ENCODE results near the gene DDC. TPM values are rescaled to one million over a fixed set of nuclear protein-coding genes. Genes with fewer than 3 reads are reported as not detected.

Gene DDC
- total RNA-seq, 1 experiment from 2014 or later, result not detected

GRCh38 chr7:50449881-50450589, 115.2 kb downstream of the DDC start, which contains the start of gene FIGNL1:
TSS of gene FIGNL1 (minus strand) at chr7:50450350. CDS start at chr7:50447287, 3,063 bp downstream.
- ChIA-PET CTCF (interaction anchor here (1.3 kb wide), 1 partner anchor 711 kb away, joined by 3 read pairs; no protein-coding TSS in a partner anchor), POLR2A (no interaction called here), RAD21 (ENCODE audit: low non-redundant PET in 1 of 2, low total read pairs in 2 of 2, uncharacterized antibody in 2 of 2, unreplicated experiment in 2 of 2) (interaction anchor here in 1 of 2 experiments (0.6 kb wide), 1 partner anchor 311 kb away, joined by 3 read pairs; no protein-coding TSS in a partner anchor)
- Histone ChIP-seq H3K4me3 (replicated peaks in 1 of 2; ENCODE audit: low read depth in 1 of 2, low read length in 2 of 2) (peak within 1 kb of the TSS; percentile 74 to 75), H3K27me3 (ENCODE audit: insufficient read depth, low read length) (peaks cover 7% of the 10 kb centered on the region; the same call in 1 of the 2 replicates), H3K79me2 (ENCODE audit: insufficient read depth, low read length) (no peaks in the 10 kb centered on the region), H3K4me2 (ENCODE audit: low read length) (peak within 1 kb of the TSS; percentile 94), H2AFZ (ENCODE audit: low read depth, low read length, poor library complexity, severe bottlenecking) (peak within 1 kb of the TSS; percentile 87), H4K20me1 (ENCODE audit: insufficient read depth) (peaks cover 17% of the 10 kb centered on the region; the same call in 1 of the 2 replicates), H3K36me3 (ENCODE audit: control insufficient read depth in 1 of 2, insufficient read depth in 2 of 2, low read length in 2 of 2) (peaks cover 0 to 13% of the 10 kb centered on the region in 2 experiments; a peak in 2 of 4 replicates), H3K9me3 (ENCODE audit: control insufficient read depth in 1 of 2, insufficient read depth in 1 of 2, low read depth in 1 of 2, low read length in 2 of 2) (no peaks in the 10 kb centered on the region), H3K4me1 (ENCODE audit: control insufficient read depth in 1 of 2, insufficient read depth in 2 of 2, low read length in 2 of 2) (peaks cover 33 to 43% of the 10 kb centered on the region in 2 experiments), H3K9me2 (ENCODE audit: insufficient read depth) (no peaks in the 10 kb centered on the region), H3K9ac (ENCODE audit: low read length) (peak within 1 kb of the TSS; percentile 79), H3K27ac (ENCODE audit: low read depth, low read length) (peak within 1 kb of the TSS; percentile 69)
- intact Hi-C loops (cut with micrococcal nuclease), result loop anchor here (5.0 to 10.0 kb wide), 2 partner anchors 82 to 925 kb away; no protein-coding TSS in a partner anchor
- BruUV-seq (replicated peaks), result no TSS peak
- ATAC-seq (peak; percentile 87), DNase-seq (ENCODE audit: low read depth, low spot score) (peak; percentile 55)
- TF ChIP-seq TCF7L2 (IDR thresholded peaks at IDR 0.05; ENCODE audit: borderline replicate concordance, extremely low read depth, insufficient read depth, insufficient read length), result peak; percentile 73
- peak; percentile 87 for TF ChIP-seq EGR1 (IDR thresholded peaks at IDR 0.05; ENCODE audit: low read depth)
- TF ChIP-seq, protein P1, sequence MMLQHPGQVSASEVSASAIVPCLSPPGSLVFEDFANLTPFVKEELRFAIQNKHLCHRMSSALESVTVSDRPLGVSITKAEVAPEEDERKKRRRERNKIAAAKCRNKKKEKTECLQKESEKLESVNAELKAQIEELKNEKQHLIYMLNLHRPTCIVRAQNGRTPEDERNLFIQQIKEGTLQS (IDR thresholded peaks at IDR 0.05), result no peak
- peak; percentile 73 for TF ChIP-seq ZFX (IDR thresholded peaks at IDR 0.05)
- TF ChIP-seq SIN3A (IDR thresholded peaks at IDR 0.05; ENCODE audit: low read depth), result peak; percentile 72; the same call in 1 of the 2 replicates
- TF ChIP-seq ZNF274 (IDR thresholded peaks at IDR 0.05; ENCODE audit: low read depth, low read length), result no peak
- TF ChIP-seq SP1 (IDR thresholded peaks at IDR 0.05; ENCODE audit: low read depth), result peak; percentile 27; the same call in 1 of the 2 replicates
- peak; percentile 83 for TF ChIP-seq MAX (IDR thresholded peaks at IDR 0.05)
- no peak for TF ChIP-seq SRF (IDR thresholded peaks at IDR 0.05; ENCODE audit: low read depth)
- peak; percentile 5 for TF ChIP-seq YY1 (IDR thresholded peaks at IDR 0.05; ENCODE audit: extremely low read depth, insufficient replicate concordance, low read depth, low read length)
- TF ChIP-seq, protein P2, sequence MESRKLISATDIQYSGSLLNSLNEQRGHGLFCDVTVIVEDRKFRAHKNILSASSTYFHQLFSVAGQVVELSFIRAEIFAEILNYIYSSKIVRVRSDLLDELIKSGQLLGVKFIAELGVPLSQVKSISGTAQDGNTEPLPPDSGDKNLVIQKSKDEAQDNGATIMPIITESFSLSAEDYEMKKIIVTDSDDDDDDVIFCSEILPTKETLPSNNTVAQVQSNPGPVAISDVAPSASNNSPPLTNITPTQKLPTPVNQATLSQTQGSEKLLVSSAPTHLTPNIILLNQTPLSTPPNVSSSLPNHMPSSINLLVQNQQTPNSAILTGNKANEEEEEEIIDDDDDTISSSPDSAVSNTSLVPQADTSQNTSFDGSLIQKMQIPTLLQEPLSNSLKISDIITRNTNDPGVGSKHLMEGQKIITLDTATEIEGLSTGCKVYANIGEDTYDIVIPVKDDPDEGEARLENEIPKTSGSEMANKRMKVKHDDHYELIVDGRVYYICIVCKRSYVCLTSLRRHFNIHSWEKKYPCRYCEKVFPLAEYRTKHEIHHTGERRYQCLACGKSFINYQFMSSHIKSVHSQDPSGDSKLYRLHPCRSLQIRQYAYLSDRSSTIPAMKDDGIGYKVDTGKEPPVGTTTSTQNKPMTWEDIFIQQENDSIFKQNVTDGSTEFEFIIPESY (IDR thresholded peaks at IDR 0.05; ENCODE audit: extremely low read depth, insufficient replicate concordance, low read length), result no peak
- TF ChIP-seq JUND (IDR thresholded peaks at IDR 0.05), result no peak

All from HCT116 (cell line).